Glutamatergic neuron (in vitro differentiated cells): Measurements from ENCODE around the gene TP53I11. TPM values are rescaled to one million over a fixed set of nuclear protein-coding genes. Genes with fewer than 3 reads are reported as not detected.
A peak's percentile ranks its signal among the peaks of the same experiment; 100 is the strongest.

Experiments
- DNase-seq: peaks from one replicate; pipeline ENCODE4 v3.0.0; 2022
- H3K27ac Mint-ChIP-seq: one replicate; pipeline ENCODE4 v1.8.0; 2020; ENCODE audit warnings: mild to moderate bottlenecking, mixed read lengths, inconsistent platforms; ENCODE audit not compliant: unreplicated experiment
- H3K27me3 Mint-ChIP-seq: one replicate; pipeline ENCODE4 v1.8.0; 2020; ENCODE audit warnings: mild to moderate bottlenecking, moderate library complexity, mixed read lengths, inconsistent platforms; ENCODE audit not compliant: unreplicated experiment
- H3K36me3 Mint-ChIP-seq: one replicate; pipeline ENCODE4 v1.8.0; 2020; ENCODE audit warnings: mild to moderate bottlenecking, mixed read lengths, inconsistent platforms; ENCODE audit not compliant: unreplicated experiment
- H3K4me1 Mint-ChIP-seq: one replicate; pipeline ENCODE4 v1.8.0; 2020; ENCODE audit warnings: mild to moderate bottlenecking, low read depth, mixed read lengths, inconsistent platforms; ENCODE audit not compliant: unreplicated experiment
- H3K4me3 Mint-ChIP-seq: one replicate; pipeline ENCODE4 v1.8.0; 2020; ENCODE audit warnings: mild to moderate bottlenecking, mixed read lengths, inconsistent platforms; ENCODE audit not compliant: unreplicated experiment
- H3K9me3 Mint-ChIP-seq: one replicate; pipeline ENCODE4 v1.8.0; 2020; ENCODE audit warnings: mild to moderate bottlenecking, moderate library complexity, mixed read lengths, inconsistent platforms; ENCODE audit not compliant: unreplicated experiment
- total RNA-seq: library from RNA; stranded (reverse); fragmentation: NEBNext Ultra II Directional; extraction: Animal tissue kit (Norgen Biotek cat#: 25700); gene quantifications from one replicate; pipeline ENCODE4 v1.2.1, GENCODE V29; 2021; ENCODE audit not compliant: unreplicated experiment
- TF ChIP-seq, protein P1 (sequence below): fragments of 200-600 bp; sonication (generic); IDR thresholded peaks from one replicate; pipeline ENCODE4 v1.5.0; 2021; ENCODE audit not compliant: partially characterized antibody, unreplicated experiment

TP53I11 gene
- total RNA-seq, 1 donor from 2014 or later: 420 TPM

GRCh38 chr11:44944853-44945235 lies 5.8 kb downstream of the TP53I11 start:
- Mint-ChIP-seq H3K27me3 (peaks cover 26% of the 10 kb centered on the region), H3K4me1 (peaks cover 82% of the 10 kb centered on the region), H3K36me3 (peaks cover 4% of the 10 kb centered on the region), H3K9me3 (peaks cover 20% of the 10 kb centered on the region), H3K4me3 (peak overlapping the region; percentile 81), H3K27ac (peak overlapping the region; percentile 97)
- TF ChIP-seq, protein P1, sequence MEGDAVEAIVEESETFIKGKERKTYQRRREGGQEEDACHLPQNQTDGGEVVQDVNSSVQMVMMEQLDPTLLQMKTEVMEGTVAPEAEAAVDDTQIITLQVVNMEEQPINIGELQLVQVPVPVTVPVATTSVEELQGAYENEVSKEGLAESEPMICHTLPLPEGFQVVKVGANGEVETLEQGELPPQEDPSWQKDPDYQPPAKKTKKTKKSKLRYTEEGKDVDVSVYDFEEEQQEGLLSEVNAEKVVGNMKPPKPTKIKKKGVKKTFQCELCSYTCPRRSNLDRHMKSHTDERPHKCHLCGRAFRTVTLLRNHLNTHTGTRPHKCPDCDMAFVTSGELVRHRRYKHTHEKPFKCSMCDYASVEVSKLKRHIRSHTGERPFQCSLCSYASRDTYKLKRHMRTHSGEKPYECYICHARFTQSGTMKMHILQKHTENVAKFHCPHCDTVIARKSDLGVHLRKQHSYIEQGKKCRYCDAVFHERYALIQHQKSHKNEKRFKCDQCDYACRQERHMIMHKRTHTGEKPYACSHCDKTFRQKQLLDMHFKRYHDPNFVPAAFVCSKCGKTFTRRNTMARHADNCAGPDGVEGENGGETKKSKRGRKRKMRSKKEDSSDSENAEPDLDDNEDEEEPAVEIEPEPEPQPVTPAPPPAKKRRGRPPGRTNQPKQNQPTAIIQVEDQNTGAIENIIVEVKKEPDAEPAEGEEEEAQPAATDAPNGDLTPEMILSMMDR: no peak
- no peak for DNase-seq

DNA sequence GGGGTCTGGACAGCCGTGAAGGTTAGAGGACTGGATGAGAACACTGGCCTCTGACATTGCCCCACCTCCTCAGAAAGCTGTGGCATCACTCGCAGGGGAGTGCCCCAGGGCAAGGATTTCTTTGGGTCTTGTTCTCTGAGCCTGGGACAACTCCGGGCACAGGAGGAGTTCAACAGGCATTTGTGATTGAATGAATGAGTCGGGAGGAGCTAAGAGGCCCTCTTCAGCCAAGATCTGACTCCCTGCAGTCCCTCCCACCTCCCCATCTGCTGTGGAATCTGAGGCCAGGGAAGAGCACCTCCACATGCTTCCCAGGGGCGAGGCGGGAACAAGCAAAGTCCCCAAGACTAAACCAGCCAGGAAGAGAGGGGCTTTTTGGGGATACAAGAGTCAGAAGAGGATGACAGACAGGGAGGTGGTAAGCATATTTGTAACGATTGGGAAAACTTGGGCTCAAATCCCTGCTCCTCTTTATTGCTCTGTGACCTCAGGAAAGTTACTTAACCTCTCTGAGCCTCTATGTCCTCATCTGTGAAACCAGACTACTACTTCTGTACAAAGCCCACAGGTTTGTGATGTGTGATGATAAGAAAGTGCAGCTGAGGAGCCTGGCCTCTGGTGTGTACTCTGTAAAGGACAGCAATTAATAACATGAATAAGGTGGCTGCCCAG lies 6.4 kb downstream of the TP53I11 start:
- Mint-ChIP-seq H3K4me3 (peak overlapping the region; percentile 81), H3K27me3 (peaks cover 29% of the 10 kb centered on the region), H3K9me3 (peaks cover 20% of the 10 kb centered on the region), H3K27ac (peak overlapping the region; percentile 97), H3K4me1 (peaks cover 86% of the 10 kb centered on the region), H3K36me3 (peaks cover 4% of the 10 kb centered on the region)
- no peak for DNase-seq
- TF ChIP-seq, protein P1: no peak

GRCh38 chr11:44943696-44944095 lies 7.0 kb downstream of the TP53I11 start:
- peaks cover 89% of the 10 kb centered on the region for H3K4me1 Mint-ChIP-seq
- TF ChIP-seq, protein P1: no peak
- H3K4me3 Mint-ChIP-seq: peak overlapping the region; percentile 81
- H3K9me3 Mint-ChIP-seq: peaks cover 20% of the 10 kb centered on the region
- peaks cover 4% of the 10 kb centered on the region for H3K36me3 Mint-ChIP-seq
- H3K27me3 Mint-ChIP-seq: peaks cover 27% of the 10 kb centered on the region
- peak overlapping the region; percentile 86 for H3K27ac Mint-ChIP-seq
- DNase-seq: no peak

- TF ChIP-seq, protein P1: no peak
- Mint-ChIP-seq H3K9me3 (peaks cover 20% of the 10 kb centered on the region), H3K27me3 (peaks cover 22% of the 10 kb centered on the region), H3K27ac (peak overlapping the region; percentile 92), H3K36me3 (peaks cover 4% of the 10 kb centered on the region), H3K4me1 (peaks cover 84% of the 10 kb centered on the region), H3K4me3 (peak overlapping the region; percentile 81)
- no peak for DNase-seq
Observed at GRCh38 chr11:44943118-44943517, 7.6 kb downstream of the TP53I11 start.
